Gastroesophageal sphincter (tissue), 3 donors: ENCODE data around the gene KRTAP17-1.

ENCODE experiments used
- CTCF ChIP-seq, 4 experiments: fragments of 200-600 bp in 2 of 4; fragments of 450-650 bp in 2 of 4; sonication (generic) in 1 of 4; IDR thresholded peaks; one replicate each; pipeline ENCODE4 v1.5.1; 2017 to 2019; ENCODE audit warnings: antibody characterized with exemption in 4 of 4, mild to moderate bottlenecking in 2 of 4, moderate library complexity in 2 of 4
- POLR2A ChIP-seq, 2 donors: fragments of 450-650 bp; IDR thresholded peaks; one replicate each; pipeline ENCODE4 v1.6.1; 2017; ENCODE audit warnings: antibody characterized with exemption in 2 of 2, mild to moderate bottlenecking in 2 of 2, moderate library complexity in 1 of 2
- POLR2AphosphoS5 ChIP-seq: sonication (generic); formaldehyde crosslinking; IDR thresholded peaks from one replicate; pipeline ENCODE4 v1.6.1; 2017; ENCODE audit warnings: antibody characterized with exemption

- TF ChIP-seq POLR2AphosphoS5 (no peak), CTCF (IDR thresholded peaks at IDR 0.05) (no peak), POLR2A (IDR thresholded peaks at IDR 0.05) (no peak)
Measured at GRCh38 chr17:41267711-41268110, 47.8 kb downstream of the KRTAP17-1 start.
